SU-DHL-6 (cell line): ENCODE measurements around the gene PLEKHJ1.

Experiments
- H2AFZ ChIP-seq: fragments of 200-600 bp; sonication (generic); 2 replicates; pipeline ENCODE4 v1.6.1; 2014; ENCODE audit warnings: low read depth, mild to moderate bottlenecking, moderate library complexity, mixed read lengths, antibody characterized with exemption, low read length; ENCODE audit not compliant: severe bottlenecking
- H3F3A ChIP-seq: fragments of 200-600 bp; shearing (Covaris generic); 2 replicates; pipeline ENCODE4 v1.6.0; 2016; ENCODE audit warnings: antibody characterized with exemption, mild to moderate bottlenecking; ENCODE audit not compliant: insufficient read depth
- H3K27ac ChIP-seq: fragments of 200-600 bp; sonication (generic); 2 replicates; pipeline ENCODE4 v1.5.1; 2016; ENCODE audit warnings: low read depth, mild to moderate bottlenecking, low read length, moderate library complexity, mixed read lengths
- H3K27me3 ChIP-seq: fragments of 200-600 bp; sonication (generic), shearing (Covaris generic); 2 replicates; pipeline ENCODE4 v1.6.0; 2014; ENCODE audit warnings: mild to moderate bottlenecking, low read length
- H3K36me3 ChIP-seq: fragments of 200-600 bp; sonication (generic); 2 replicates; pipeline ENCODE4 v1.6.1; 2014; ENCODE audit warnings: mild to moderate bottlenecking, low read length, mixed read lengths
- H3K4me2 ChIP-seq: fragments of 300-600, 200-600 bp; shearing (Covaris generic), sonication (generic); 2 replicates; pipeline ENCODE4 v1.6.0; 2014; ENCODE audit warnings: low read length, low read depth, mild to moderate bottlenecking; ENCODE audit not compliant: poor library complexity, severe bottlenecking
- H3K4me3 ChIP-seq: fragments of 200-600 bp; sonication (generic); 2 replicates; pipeline ENCODE4 v1.5.1; 2014; ENCODE audit warnings: antibody characterized with exemption, low read length, mild to moderate bottlenecking, mixed read lengths; ENCODE audit not compliant: insufficient read depth, poor library complexity, severe bottlenecking
- H3K79me2 ChIP-seq: fragments of 200-600 bp; sonication (generic); 2 replicates; pipeline ENCODE4 v1.6.1; 2014; ENCODE audit warnings: mild to moderate bottlenecking, low read length, moderate library complexity; ENCODE audit not compliant: insufficient read depth
- H3K9ac ChIP-seq: fragments of 200-600 bp; sonication (generic); 2 replicates; pipeline ENCODE4 v1.7.0; 2014; ENCODE audit warnings: mild to moderate bottlenecking, low read length
- H3K9me2 ChIP-seq: fragments of 200-600 bp; sonication (generic); replicated peaks from 2 replicates; pipeline ENCODE4 v1.6.1; 2014; ENCODE audit warnings: low read length; ENCODE audit not compliant: insufficient read depth
- H3K9me3 ChIP-seq: fragments of 200-600 bp; sonication (generic); 2 replicates; pipeline ENCODE4 v1.6.1; 2014; ENCODE audit warnings: low read length, mixed read lengths; ENCODE audit not compliant: insufficient read depth
- H4K20me1 ChIP-seq: fragments of 200-600 bp; sonication (generic); 2 replicates; pipeline ENCODE4 v1.6.1; 2014; ENCODE audit warnings: low read depth, mild to moderate bottlenecking, antibody characterized with exemption, low read length, moderate library complexity, mixed read lengths
- EZH2phosphoT487 ChIP-seq: fragments of 200-600 bp; sonication (generic), shearing (Covaris generic); conservative IDR thresholded peaks from 2 replicates; pipeline ENCODE4 v1.6.1; 2018; ENCODE audit warnings: mild to moderate bottlenecking, antibody characterized with exemption, low read length, moderate library complexity, mixed read lengths
- TF ChIP-seq, protein P1 (sequence below): fragments of 200-600 bp; sonication (generic); IDR thresholded peaks from one replicate; pipeline ENCODE4 v1.5.1; 2017; ENCODE audit warnings: antibody characterized with exemption, mild to moderate bottlenecking, low read length, moderate library complexity; ENCODE audit not compliant: insufficient read depth, poor library complexity, severe bottlenecking

The PLEKHJ1 gene

DNA sequence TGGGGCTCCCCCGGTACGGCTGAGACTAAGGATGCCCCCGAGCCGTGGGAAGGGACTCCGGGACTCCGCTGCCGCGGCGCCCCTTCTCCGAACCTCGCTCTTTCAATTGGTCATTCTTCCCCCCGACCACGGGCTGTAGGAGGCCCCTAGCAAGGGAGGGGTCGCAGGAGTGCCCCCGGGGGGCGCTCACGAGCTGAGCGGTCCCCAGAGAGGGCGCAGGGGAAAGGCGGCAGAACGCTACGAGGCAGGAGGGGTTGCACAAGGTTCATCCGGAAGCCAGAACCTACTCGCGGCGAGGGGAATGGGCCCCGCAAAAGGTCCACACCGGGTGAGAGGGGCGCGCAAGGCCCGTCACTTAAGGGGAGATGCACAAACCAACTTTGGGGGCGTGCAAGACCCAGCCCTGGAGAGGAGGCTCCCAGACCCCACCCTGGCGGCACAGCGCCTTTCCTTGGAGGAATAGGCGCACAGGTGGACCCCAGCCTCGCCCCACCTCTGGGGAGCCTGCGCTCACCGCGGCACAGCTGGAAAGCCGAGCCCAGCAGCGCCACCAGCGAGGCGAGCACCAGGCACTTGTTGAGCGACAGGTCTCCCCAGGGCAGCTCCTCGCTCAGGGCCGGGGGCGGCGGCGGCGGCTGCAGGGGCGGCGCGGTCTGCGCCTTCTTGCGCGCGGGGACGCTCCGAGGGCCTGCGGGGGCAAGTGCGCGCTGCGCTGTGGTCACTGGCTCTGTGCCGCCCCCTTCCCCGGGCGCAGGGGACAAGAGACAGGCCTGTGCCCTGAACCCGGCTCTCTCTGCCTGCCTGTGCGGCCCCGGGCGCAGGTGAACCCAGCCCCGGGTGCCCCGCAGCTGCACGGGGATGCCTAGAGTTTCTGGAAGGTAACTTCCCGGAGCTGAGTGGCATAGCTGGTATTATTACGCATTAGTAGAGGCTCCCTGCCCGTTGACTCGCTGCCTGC is 17.3 kb upstream of the PLEKHJ1 start:
- peak overlapping the region; percentile 66 for H3K4me2 ChIP-seq
- peak overlapping the region; percentile 49 for H3K27ac ChIP-seq
- no peaks in the 10 kb centered on the region for H3K9me3 ChIP-seq
- H3K9ac ChIP-seq = peak overlapping the region; percentile 37; the same call in 1 of the 2 replicates
- no peaks in the 10 kb centered on the region for H4K20me1 ChIP-seq
- no peaks in the 10 kb centered on the region for H3K9me2 ChIP-seq
- H3F3A ChIP-seq = peaks cover 37% of the 10 kb centered on the region
- peak overlapping the region; percentile 61 for H2AFZ ChIP-seq
- TF ChIP-seq, protein P1, sequence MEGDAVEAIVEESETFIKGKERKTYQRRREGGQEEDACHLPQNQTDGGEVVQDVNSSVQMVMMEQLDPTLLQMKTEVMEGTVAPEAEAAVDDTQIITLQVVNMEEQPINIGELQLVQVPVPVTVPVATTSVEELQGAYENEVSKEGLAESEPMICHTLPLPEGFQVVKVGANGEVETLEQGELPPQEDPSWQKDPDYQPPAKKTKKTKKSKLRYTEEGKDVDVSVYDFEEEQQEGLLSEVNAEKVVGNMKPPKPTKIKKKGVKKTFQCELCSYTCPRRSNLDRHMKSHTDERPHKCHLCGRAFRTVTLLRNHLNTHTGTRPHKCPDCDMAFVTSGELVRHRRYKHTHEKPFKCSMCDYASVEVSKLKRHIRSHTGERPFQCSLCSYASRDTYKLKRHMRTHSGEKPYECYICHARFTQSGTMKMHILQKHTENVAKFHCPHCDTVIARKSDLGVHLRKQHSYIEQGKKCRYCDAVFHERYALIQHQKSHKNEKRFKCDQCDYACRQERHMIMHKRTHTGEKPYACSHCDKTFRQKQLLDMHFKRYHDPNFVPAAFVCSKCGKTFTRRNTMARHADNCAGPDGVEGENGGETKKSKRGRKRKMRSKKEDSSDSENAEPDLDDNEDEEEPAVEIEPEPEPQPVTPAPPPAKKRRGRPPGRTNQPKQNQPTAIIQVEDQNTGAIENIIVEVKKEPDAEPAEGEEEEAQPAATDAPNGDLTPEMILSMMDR = peak; percentile 76
- TF ChIP-seq EZH2phosphoT487 = no peak
- peak overlapping the region; percentile 36 for H3K4me3 ChIP-seq
- H3K79me2 ChIP-seq = no peaks in the 10 kb centered on the region
- no peaks in the 10 kb centered on the region for H3K27me3 ChIP-seq
- H3K36me3 ChIP-seq = no peaks in the 10 kb centered on the region

DNA sequence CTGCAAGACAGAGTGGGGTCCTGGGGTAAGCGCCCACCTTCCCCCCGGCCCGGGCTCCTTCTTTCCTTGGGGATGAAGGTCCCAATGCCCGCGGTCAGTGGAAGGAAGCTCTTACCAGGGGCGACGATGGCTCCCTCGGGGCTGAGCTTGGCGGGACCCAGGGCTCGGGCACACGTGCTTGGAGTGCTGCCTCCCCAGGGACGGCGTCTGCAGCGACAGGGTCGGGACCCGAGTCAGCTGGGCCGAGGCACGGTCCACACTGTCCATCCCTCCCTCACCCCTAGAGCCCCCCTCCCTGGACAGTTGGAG is 16.6 kb upstream of the PLEKHJ1 start:
- H3K4me3 ChIP-seq = no peak overlapping the region
- no peaks in the 10 kb centered on the region for H4K20me1 ChIP-seq
- H3K9me3 ChIP-seq = no peaks in the 10 kb centered on the region
- H3K27ac ChIP-seq = no peak overlapping the region
- peak overlapping the region; percentile 37; the same call in 1 of the 2 replicates for H3K9ac ChIP-seq
- no peaks in the 10 kb centered on the region for H3K9me2 ChIP-seq
- peak overlapping the region; percentile 66 for H3K4me2 ChIP-seq
- no peaks in the 10 kb centered on the region for H3K36me3 ChIP-seq
- TF ChIP-seq, protein P1 = no peak
- H2AFZ ChIP-seq = no peak overlapping the region
- no peaks in the 10 kb centered on the region for H3K27me3 ChIP-seq
- peaks cover 32% of the 10 kb centered on the region for H3F3A ChIP-seq
- H3K79me2 ChIP-seq = no peaks in the 10 kb centered on the region

DNA sequence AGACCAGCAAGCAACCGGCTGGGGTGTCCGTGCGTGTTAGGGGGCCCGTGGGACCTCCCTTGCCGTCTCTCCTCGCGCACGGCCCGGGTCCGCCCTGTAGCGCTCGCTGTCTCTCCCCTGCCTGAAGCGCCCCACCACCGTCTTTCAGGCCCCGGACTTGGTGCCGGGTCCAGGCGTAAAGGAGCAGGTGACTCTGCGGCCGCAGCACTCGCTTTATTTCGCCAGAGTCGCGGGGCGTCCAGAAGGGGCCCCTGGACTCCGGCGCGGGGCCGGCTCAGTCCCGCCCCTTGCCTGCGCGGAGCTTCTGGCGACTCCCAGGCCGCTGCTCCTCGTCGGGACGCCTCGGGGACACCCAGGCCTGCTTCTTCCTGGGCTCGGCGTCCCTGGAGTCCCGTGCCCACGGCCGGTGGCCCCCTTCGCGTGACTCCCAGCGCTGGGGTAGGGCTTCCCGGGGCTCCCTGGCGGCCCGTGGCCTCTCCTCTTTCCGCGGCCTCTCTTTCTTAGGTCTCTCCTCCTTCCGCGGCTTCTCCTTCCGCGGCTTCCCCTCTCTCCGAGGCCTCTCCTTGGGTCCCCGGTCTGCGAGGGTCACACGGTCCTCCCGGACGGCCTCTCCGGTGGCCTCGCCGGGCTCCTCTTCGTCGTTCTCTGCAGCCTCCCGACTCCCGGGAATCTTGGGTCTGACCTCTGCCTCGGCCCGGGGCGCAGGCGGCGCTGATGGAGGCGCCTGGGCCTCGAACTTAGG is 16.1 kb upstream of the PLEKHJ1 start:
- no peak overlapping the region for H3K9ac ChIP-seq
- H4K20me1 ChIP-seq = no peaks in the 10 kb centered on the region
- H2AFZ ChIP-seq = no peak overlapping the region
- TF ChIP-seq, protein P1 = no peak
- no peak for TF ChIP-seq EZH2phosphoT487
- no peaks in the 10 kb centered on the region for H3K79me2 ChIP-seq
- no peaks in the 10 kb centered on the region for H3K27me3 ChIP-seq
- H3K27ac ChIP-seq = no peak overlapping the region
- H3K4me2 ChIP-seq = no peak overlapping the region
- H3K4me3 ChIP-seq = no peak overlapping the region
- no peaks in the 10 kb centered on the region for H3K36me3 ChIP-seq
- H3F3A ChIP-seq = peaks cover 32% of the 10 kb centered on the region
- H3K9me2 ChIP-seq = no peaks in the 10 kb centered on the region
- H3K9me3 ChIP-seq = no peaks in the 10 kb centered on the region
